ENCODE data around the gene ANKUB1. TPM values are rescaled to one million over a fixed set of nuclear protein-coding genes. Genes with fewer than 3 reads are reported as not detected.

The ANKUB1 gene
- total RNA-seq, 1 experiment from 2014 or later, result not detected

DNA sequence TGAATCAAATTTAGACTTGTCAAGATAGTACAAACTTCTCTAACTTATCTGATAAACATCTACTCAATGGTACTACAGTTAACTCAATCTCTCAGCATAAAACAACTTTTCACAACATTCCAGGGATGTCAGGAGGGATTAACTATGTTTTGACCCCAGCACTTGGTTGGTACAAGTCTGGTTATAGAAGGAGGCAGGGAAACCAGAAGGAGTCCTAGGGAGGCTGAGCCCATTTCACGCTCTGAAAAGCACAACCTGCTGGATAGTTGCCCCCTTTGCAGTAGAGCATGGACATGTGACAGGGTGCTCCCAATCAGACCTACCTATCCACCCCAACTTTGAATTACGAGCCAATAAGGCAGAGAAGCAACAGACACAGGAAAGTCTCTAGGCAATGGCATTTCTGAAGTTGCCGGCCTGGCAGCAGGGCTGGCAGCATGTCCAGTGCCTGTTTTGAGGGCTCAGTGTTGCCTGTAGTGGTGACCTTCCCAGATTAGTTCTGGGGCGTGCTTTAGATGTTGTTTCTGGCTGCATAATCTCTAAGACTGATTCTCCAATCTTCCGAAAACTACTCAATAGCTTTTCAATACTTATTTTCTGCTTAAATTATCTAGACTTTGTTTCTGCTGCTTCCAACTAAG lies 8.2 kb downstream of the ANKUB1 start:
- TF ChIP-seq, protein P1, sequence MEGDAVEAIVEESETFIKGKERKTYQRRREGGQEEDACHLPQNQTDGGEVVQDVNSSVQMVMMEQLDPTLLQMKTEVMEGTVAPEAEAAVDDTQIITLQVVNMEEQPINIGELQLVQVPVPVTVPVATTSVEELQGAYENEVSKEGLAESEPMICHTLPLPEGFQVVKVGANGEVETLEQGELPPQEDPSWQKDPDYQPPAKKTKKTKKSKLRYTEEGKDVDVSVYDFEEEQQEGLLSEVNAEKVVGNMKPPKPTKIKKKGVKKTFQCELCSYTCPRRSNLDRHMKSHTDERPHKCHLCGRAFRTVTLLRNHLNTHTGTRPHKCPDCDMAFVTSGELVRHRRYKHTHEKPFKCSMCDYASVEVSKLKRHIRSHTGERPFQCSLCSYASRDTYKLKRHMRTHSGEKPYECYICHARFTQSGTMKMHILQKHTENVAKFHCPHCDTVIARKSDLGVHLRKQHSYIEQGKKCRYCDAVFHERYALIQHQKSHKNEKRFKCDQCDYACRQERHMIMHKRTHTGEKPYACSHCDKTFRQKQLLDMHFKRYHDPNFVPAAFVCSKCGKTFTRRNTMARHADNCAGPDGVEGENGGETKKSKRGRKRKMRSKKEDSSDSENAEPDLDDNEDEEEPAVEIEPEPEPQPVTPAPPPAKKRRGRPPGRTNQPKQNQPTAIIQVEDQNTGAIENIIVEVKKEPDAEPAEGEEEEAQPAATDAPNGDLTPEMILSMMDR (IDR thresholded peaks at IDR 0.05), result no peak
- TF ChIP-seq POLR2AphosphoS5 (IDR thresholded peaks at IDR 0.05; ENCODE audit: low read depth, low read length) (no peak), TCF7L2 (IDR thresholded peaks at IDR 0.05; ENCODE audit: low read depth, low read length) (no peak), SIN3A (IDR thresholded peaks at IDR 0.05; ENCODE audit: borderline replicate concordance, insufficient read depth, low read depth, low read length) (no peak)
- TF ChIP-seq, protein P2, sequence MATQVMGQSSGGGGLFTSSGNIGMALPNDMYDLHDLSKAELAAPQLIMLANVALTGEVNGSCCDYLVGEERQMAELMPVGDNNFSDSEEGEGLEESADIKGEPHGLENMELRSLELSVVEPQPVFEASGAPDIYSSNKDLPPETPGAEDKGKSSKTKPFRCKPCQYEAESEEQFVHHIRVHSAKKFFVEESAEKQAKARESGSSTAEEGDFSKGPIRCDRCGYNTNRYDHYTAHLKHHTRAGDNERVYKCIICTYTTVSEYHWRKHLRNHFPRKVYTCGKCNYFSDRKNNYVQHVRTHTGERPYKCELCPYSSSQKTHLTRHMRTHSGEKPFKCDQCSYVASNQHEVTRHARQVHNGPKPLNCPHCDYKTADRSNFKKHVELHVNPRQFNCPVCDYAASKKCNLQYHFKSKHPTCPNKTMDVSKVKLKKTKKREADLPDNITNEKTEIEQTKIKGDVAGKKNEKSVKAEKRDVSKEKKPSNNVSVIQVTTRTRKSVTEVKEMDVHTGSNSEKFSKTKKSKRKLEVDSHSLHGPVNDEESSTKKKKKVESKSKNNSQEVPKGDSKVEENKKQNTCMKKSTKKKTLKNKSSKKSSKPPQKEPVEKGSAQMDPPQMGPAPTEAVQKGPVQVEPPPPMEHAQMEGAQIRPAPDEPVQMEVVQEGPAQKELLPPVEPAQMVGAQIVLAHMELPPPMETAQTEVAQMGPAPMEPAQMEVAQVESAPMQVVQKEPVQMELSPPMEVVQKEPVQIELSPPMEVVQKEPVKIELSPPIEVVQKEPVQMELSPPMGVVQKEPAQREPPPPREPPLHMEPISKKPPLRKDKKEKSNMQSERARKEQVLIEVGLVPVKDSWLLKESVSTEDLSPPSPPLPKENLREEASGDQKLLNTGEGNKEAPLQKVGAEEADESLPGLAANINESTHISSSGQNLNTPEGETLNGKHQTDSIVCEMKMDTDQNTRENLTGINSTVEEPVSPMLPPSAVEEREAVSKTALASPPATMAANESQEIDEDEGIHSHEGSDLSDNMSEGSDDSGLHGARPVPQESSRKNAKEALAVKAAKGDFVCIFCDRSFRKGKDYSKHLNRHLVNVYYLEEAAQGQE (IDR thresholded peaks at IDR 0.05; ENCODE audit: insufficient read depth in 1 of 2, low read depth in 2 of 2, low read length in 1 of 2), result no peak
- no peaks in the 10 kb centered on the region for H3K27me3 ChIP-seq (ENCODE audit: control insufficient read depth, insufficient read depth, low read length)
- no peaks in the 10 kb centered on the region for H3K9me3 ChIP-seq (ENCODE audit: control insufficient read depth, insufficient read depth, low read depth, low read length)
- H3K4me3 ChIP-seq (ENCODE audit: low read depth in 2 of 2, low read length in 2 of 2), result no peak overlapping the region
- POLR2A ChIA-PET, result interaction anchor here (0.6 kb wide), 1 partner anchor 105 kb away, joined by 5 read pairs; no protein-coding TSS in a partner anchor
- no peaks in the 10 kb centered on the region for H3K4me1 ChIP-seq (ENCODE audit: control insufficient read depth, insufficient read depth, low read length)
- CTCF ChIA-PET, result interaction anchor here (0.6 kb wide), 1 partner anchor 67 kb away, joined by 3 read pairs; no protein-coding TSS in a partner anchor
- in situ Hi-C loops (cut with HindIII; ENCODE audit: low pct_unique_long_range_greater_than_20kb, low sequenced_read_pairs) (no loop called here), intact Hi-C loops (cut with micrococcal nuclease; ENCODE audit: unreplicated experiment) (no loop called here)
- no peaks in the 10 kb centered on the region for H3K36me3 ChIP-seq (ENCODE audit: control insufficient read depth, insufficient read depth, low read length)
- H3K27ac ChIP-seq (ENCODE audit: low read length), result no peak overlapping the region
- BruUV-seq (replicated peaks), result no TSS peak
- no peak for DNase-seq (ENCODE audit: low read depth, low spot score)
- ATAC-seq, result peak; percentile 60; the same call in 1 of the 2 replicates

DNA sequence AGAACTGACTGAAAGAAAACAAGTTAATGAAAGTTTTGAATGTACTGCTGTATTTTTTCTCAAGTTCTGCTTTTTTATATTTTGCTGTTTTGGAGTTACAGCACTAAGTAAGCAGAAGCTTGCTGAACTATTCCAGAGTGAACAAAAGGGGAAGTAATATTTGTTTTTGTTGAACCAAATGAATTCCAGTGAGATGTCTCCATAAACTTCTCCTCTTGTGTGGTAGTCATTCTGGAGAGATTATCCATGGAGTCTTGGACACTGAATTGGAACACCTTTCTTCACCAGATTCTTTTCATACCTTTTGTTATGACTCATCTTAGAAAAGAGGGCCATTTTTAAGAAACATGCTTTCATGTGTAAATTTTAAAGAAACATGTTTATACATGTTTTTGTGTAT lies 8.8 kb downstream of the ANKUB1 start:
- Histone ChIP-seq H3K4me1 (ENCODE audit: control insufficient read depth, insufficient read depth, low read length) (no peaks in the 10 kb centered on the region), H3K4me3 (ENCODE audit: low read depth in 2 of 2, low read length in 2 of 2) (no peak overlapping the region), H3K27me3 (ENCODE audit: control insufficient read depth, insufficient read depth, low read length) (no peaks in the 10 kb centered on the region), H3K27ac (ENCODE audit: low read length) (no peak overlapping the region), H3K36me3 (ENCODE audit: control insufficient read depth, insufficient read depth, low read length) (no peaks in the 10 kb centered on the region), H3K9me3 (ENCODE audit: control insufficient read depth, insufficient read depth, low read depth, low read length) (no peaks in the 10 kb centered on the region)
- DNase-seq (ENCODE audit: low read depth, low spot score) (no peak), ATAC-seq (peak; percentile 64; the same call in 1 of the 2 replicates)
- CTCF ChIA-PET, result no interaction called here
- in situ Hi-C loops (cut with HindIII; ENCODE audit: low pct_unique_long_range_greater_than_20kb, low sequenced_read_pairs), result no loop called here
- POLR2A ChIA-PET, result interaction anchor here (0.6 kb wide), 1 partner anchor 106 kb away, joined by 5 read pairs; no protein-coding TSS in a partner anchor
- intact Hi-C loops (cut with micrococcal nuclease; ENCODE audit: unreplicated experiment), result no loop called here
- no TSS peak for BruUV-seq (replicated peaks)
- no peak for TF ChIP-seq SIN3A (IDR thresholded peaks at IDR 0.05; ENCODE audit: borderline replicate concordance, insufficient read depth, low read depth, low read length)
- TF ChIP-seq POLR2AphosphoS5 (IDR thresholded peaks at IDR 0.05; ENCODE audit: low read depth, low read length), result no peak
- TF ChIP-seq, protein P1 (IDR thresholded peaks at IDR 0.05), result no peak
- TF ChIP-seq, protein P2 (IDR thresholded peaks at IDR 0.05; ENCODE audit: insufficient read depth in 1 of 2, low read depth in 2 of 2, low read length in 1 of 2), result no peak
- TF ChIP-seq TCF7L2 (IDR thresholded peaks at IDR 0.05; ENCODE audit: low read depth, low read length), result no peak

Measured in Panc1 (cell line).